H1 (cell line): ENCODE data around the gene AAMDC. TPM values are rescaled to one million over a fixed set of nuclear protein-coding genes. Genes with fewer than 3 reads are reported as not detected.

ENCODE experiments used
- CTCF ChIA-PET: fragments of 300-600 bp; sonication (Branson Sonifier 250); formaldehyde crosslinking; loops from one replicate; lab custom pipeline; 2021; ENCODE audit not compliant: partially characterized antibody; lab: Charles Lee
- POLR2A ChIA-PET: fragments of 300-600 bp; sonication (Branson Sonifier 250); formaldehyde crosslinking; loops from one replicate; lab custom pipeline; 2021; ENCODE audit warnings: inconsistent platforms; ENCODE audit not compliant: partially characterized antibody; lab: Charles Lee
- DNase-seq, 2 experiments: peaks; one replicate each; pipeline versions ENCODE4 v3.0.0 to v3.0.0-alpha.2; 2010 to 2022; ENCODE audit warnings: low spot score in 2 of 2, low read depth in 1 of 2, mixed read lengths in 1 of 2
- FAIRE-seq: peaks from 2 replicates; lab custom pipeline; 2011; peaks lifted over from hg19 to GRCh38; lab: Jason Lieb, UNC
- H2AFZ ChIP-seq: 2 replicates; pipeline ENCODE4 v1.8.1; 2012; ENCODE audit warnings: low read length, inconsistent platforms
- H2AK5ac ChIP-seq: 2 replicates; pipeline ENCODE4 v1.6.1; 2013; ENCODE audit warnings: low read depth, low read length
- H2BK120ac ChIP-seq: replicated peaks from 2 replicates; pipeline ENCODE3; 2013; ENCODE audit warnings: low read depth, low read length, inconsistent platforms
- H2BK12ac ChIP-seq: 2 replicates; pipeline ENCODE4 v1.6.1; 2013; ENCODE audit warnings: low read depth, low read length
- H2BK15ac ChIP-seq: 2 replicates; pipeline ENCODE4 v1.6.1; 2013; ENCODE audit warnings: low read length
- H2BK20ac ChIP-seq: 2 replicates; pipeline ENCODE4 v1.6.1; 2013; ENCODE audit warnings: low read length
- H2BK5ac ChIP-seq: 2 replicates; pipeline ENCODE4 v1.6.1; 2013; ENCODE audit warnings: low read depth, low read length
- H3K14ac ChIP-seq: 2 replicates; pipeline ENCODE4 v1.6.1; 2013; ENCODE audit warnings: inconsistent platforms; ENCODE audit not compliant: insufficient read length
- H3K18ac ChIP-seq: 2 replicates; pipeline ENCODE4 v1.6.1; 2013; ENCODE audit warnings: low read length; ENCODE audit errors: extremely low read depth
- H3K23ac ChIP-seq: 2 replicates; pipeline ENCODE4 v1.6.1; 2013; ENCODE audit warnings: inconsistent platforms; ENCODE audit not compliant: insufficient read length
- H3K23me2 ChIP-seq: 2 replicates; pipeline ENCODE4 v1.6.1; 2013; ENCODE audit warnings: low read depth, low read length
- H3K27ac ChIP-seq: 2 replicates; pipeline ENCODE4 v1.6.1; 2011; ENCODE audit warnings: low read depth, low read length, inconsistent platforms
- H3K27me3 ChIP-seq, 4 experiments: replicated peaks in 1 of 4; 1 replicate in 1 of 4; 2 replicates in 3 of 4; pipeline versions ENCODE4 v1.6.1 to v1.8.1; 2011 to 2013; ENCODE audit warnings: low read length in 3 of 4, mild to moderate bottlenecking in 3 of 4, inconsistent platforms in 2 of 4, mixed read lengths in 2 of 4, moderate library complexity in 1 of 4; ENCODE audit not compliant: control insufficient read depth in 3 of 4, insufficient read depth in 3 of 4; ENCODE audit errors: extremely low read depth in 1 of 4
- H3K36me3 ChIP-seq, 4 experiments: 2 replicates each; pipeline versions ENCODE4 v1.6.1 to v1.8.1; 2011 to 2013; ENCODE audit warnings: mild to moderate bottlenecking in 4 of 4, low read length in 3 of 4, moderate library complexity in 2 of 4, control low read depth in 1 of 4, inconsistent platforms in 1 of 4; ENCODE audit not compliant: insufficient read depth in 4 of 4, control insufficient read depth in 2 of 4
- H3K4ac ChIP-seq: replicated peaks from 2 replicates; pipeline ENCODE3; 2013; ENCODE audit warnings: low read length, low read depth, mixed read lengths, inconsistent platforms; ENCODE audit not compliant: insufficient read length
- H3K4me1 ChIP-seq, 4 experiments: replicated peaks in 1 of 4; 1 replicate in 1 of 4; 2 replicates in 3 of 4; pipeline versions ENCODE4 v1.6.1 to v1.8.1; 2011 to 2013; ENCODE audit warnings: low read length in 3 of 4, inconsistent platforms in 2 of 4, mixed read lengths in 1 of 4; ENCODE audit not compliant: insufficient read depth in 4 of 4, control insufficient read depth in 3 of 4
- H3K4me2 ChIP-seq, 2 experiments: 2 replicates each; pipeline versions ENCODE4 v1.6.1 to v1.8.1; 2011 to 2013; ENCODE audit warnings: low read depth in 2 of 2, low read length in 2 of 2, control low read depth in 1 of 2, inconsistent platforms in 1 of 2, mild to moderate bottlenecking in 1 of 2; ENCODE audit not compliant: insufficient read depth in 1 of 2
- H3K4me3 ChIP-seq, 4 experiments: fragments of 200-600, 300-600 bp in 1 of 4; sonication (generic), shearing (Covaris generic), sonication (Bioruptor Twin) in 1 of 4; 2 replicates each; pipeline versions ENCODE4 v1.5.1 to v1.8.1; 2011 to 2016; ENCODE audit warnings: low read length in 4 of 4, low read depth in 3 of 4, control low read depth in 2 of 4, inconsistent platforms in 2 of 4, mild to moderate bottlenecking in 2 of 4, mixed read lengths in 1 of 4, moderate library complexity in 1 of 4; ENCODE audit not compliant: insufficient read depth in 2 of 4; ENCODE audit errors: extremely low read depth in 1 of 4
- H3K56ac ChIP-seq: replicated peaks from 2 replicates; pipeline ENCODE3; 2013; ENCODE audit warnings: low read depth, mild to moderate bottlenecking, mixed read lengths, low read length, inconsistent platforms; ENCODE audit not compliant: insufficient read length
- H3K79me1 ChIP-seq: 2 replicates; pipeline ENCODE4 v1.6.1; 2013; ENCODE audit warnings: low read depth, low read length, control low read depth
- H3K79me2 ChIP-seq, 2 experiments: 2 replicates each; pipeline versions ENCODE4 v1.6.1 to v1.8.1; 2012 to 2013; ENCODE audit warnings: low read length in 2 of 2, mild to moderate bottlenecking in 2 of 2, inconsistent platforms in 1 of 2; ENCODE audit not compliant: insufficient read depth in 2 of 2, control insufficient read depth in 1 of 2
- H3K9ac ChIP-seq, 4 experiments: replicated peaks in 1 of 4; 1 replicate in 1 of 4; 2 replicates in 3 of 4; pipeline versions ENCODE4 v1.6.1 to v1.8.1; 2011 to 2013; ENCODE audit warnings: low read depth in 3 of 4, low read length in 3 of 4, control low read depth in 2 of 4, mild to moderate bottlenecking in 2 of 4, moderate library complexity in 2 of 4, inconsistent platforms in 1 of 4; ENCODE audit errors: extremely low read depth in 1 of 4
- H3K9me3 ChIP-seq, 2 experiments: 2 replicates each; pipeline versions ENCODE4 v1.6.1 to v1.8.1; 2012 to 2013; ENCODE audit warnings: mild to moderate bottlenecking in 2 of 2, moderate library complexity in 2 of 2, control low read depth in 1 of 2, inconsistent platforms in 1 of 2, low read depth in 1 of 2, low read length in 1 of 2, mixed read lengths in 1 of 2; ENCODE audit not compliant: insufficient read depth in 2 of 2
- H4K20me1 ChIP-seq, 2 experiments: replicated peaks in 1 of 2; 2 replicates each; pipeline versions ENCODE3 to v1.8.1; 2011 to 2013; ENCODE audit warnings: inconsistent platforms in 2 of 2, low read length in 2 of 2, mild to moderate bottlenecking in 1 of 2; ENCODE audit not compliant: insufficient read depth in 2 of 2, control insufficient read depth in 1 of 2
- H4K5ac ChIP-seq: 2 replicates; pipeline ENCODE4 v1.6.1; 2013; ENCODE audit warnings: low read length, low read depth, mixed read lengths, inconsistent platforms; ENCODE audit not compliant: insufficient read length
- H4K8ac ChIP-seq: 2 replicates; pipeline ENCODE4 v1.8.0; 2013; ENCODE audit warnings: mild to moderate bottlenecking, moderate library complexity, low read length, inconsistent platforms; ENCODE audit not compliant: insufficient read depth; ENCODE audit errors: extremely low read depth
- H4K91ac ChIP-seq: replicated peaks from 2 replicates; pipeline ENCODE3; 2013; ENCODE audit warnings: low read length, mixed read lengths, inconsistent platforms; ENCODE audit not compliant: insufficient read length
- BACH1 ChIP-seq: IDR thresholded peaks from 2 replicates; pipeline ENCODE4 v1.6.1; 2012; ENCODE audit warnings: low read length, improper control_type of control experiment
- BRCA1 ChIP-seq: IDR thresholded peaks from 2 replicates; pipeline ENCODE4 v1.6.1; 2012; ENCODE audit warnings: low read depth, low read length, improper control_type of control experiment
- CBX5 ChIP-seq: fragments of 300-800, 300-1000 bp; sonication (generic); IDR thresholded peaks from 2 replicates; pipeline ENCODE4 v1.7.1; 2016; ENCODE audit warnings: antibody characterized with exemption, low read length, low read depth
- GTF2F1 ChIP-seq: IDR thresholded peaks from 2 replicates; pipeline ENCODE4 v1.6.1; 2012; ENCODE audit warnings: low read depth, low read length, improper control_type of control experiment, borderline replicate concordance
- HDAC6 ChIP-seq: IDR thresholded peaks from one replicate; pipeline ENCODE4 v1.7.1; 2012; ENCODE audit warnings: low read depth, mild to moderate bottlenecking, inconsistent platforms, low read length, moderate library complexity
- JUN ChIP-seq: IDR thresholded peaks from 2 replicates; pipeline ENCODE4 v1.6.1; 2011; ENCODE audit warnings: low read depth, mild to moderate bottlenecking, improper control_type of control experiment, low read length
- JUND ChIP-seq: IDR thresholded peaks from 2 replicates; pipeline ENCODE4 v1.6.1; 2011; ENCODE audit warnings: mild to moderate bottlenecking, improper control_type of control experiment, low read length
- POLR2AphosphoS5 ChIP-seq: IDR thresholded peaks from 2 replicates; pipeline ENCODE4 v1.6.1; 2011; ENCODE audit warnings: low read depth, low read length
- SAP30 ChIP-seq: fragments of 300-600 bp; sonication (generic); IDR thresholded peaks from 2 replicates; pipeline ENCODE4 v1.7.1; 2012; ENCODE audit warnings: low read length, moderate library complexity, mild to moderate bottlenecking, inconsistent platforms; ENCODE audit not compliant: insufficient read depth, insufficient replicate concordance
- SIN3A ChIP-seq, 2 experiments: IDR thresholded peaks in 1 of 2; conservative IDR thresholded peaks in 1 of 2; 2 replicates each; pipeline ENCODE4 v1.6.1; 2011 to 2012; ENCODE audit warnings: low read length in 2 of 2, improper control_type of control experiment in 1 of 2, low read depth in 1 of 2, mild to moderate bottlenecking in 1 of 2
- SIRT6 ChIP-seq: IDR thresholded peaks from one replicate; pipeline ENCODE4 v1.7.1; 2012; ENCODE audit warnings: low read length, inconsistent platforms
- SRF ChIP-seq: IDR thresholded peaks from 2 replicates; pipeline ENCODE4 v1.6.1; 2011; ENCODE audit warnings: mild to moderate bottlenecking, low read depth, low read length, moderate library complexity
- SUZ12 ChIP-seq: fragments of 200-600 bp; sonication (generic); IDR thresholded peaks from 2 replicates; pipeline ENCODE4 v1.6.1; 2012; ENCODE audit warnings: mild to moderate bottlenecking, inconsistent platforms, low read length, moderate library complexity, mixed read lengths
- TBP ChIP-seq: IDR thresholded peaks from 2 replicates; pipeline ENCODE4 v1.6.1; 2011; ENCODE audit warnings: low read depth, low read length, improper control_type of control experiment
- WGBS, 2 experiments: shearing (Covaris generic) in 1 of 2; methylation state at CpG; one replicate each; pipeline versions ENCODE4 v1.1.6 to v1.1.7; 2013 to 2015; ENCODE audit warnings: low lambda C conversion rate in 2 of 2, mixed read lengths in 2 of 2, inconsistent platforms in 1 of 2, low coverage in 1 of 2, missing lambda C conversion rate in 1 of 2; ENCODE audit not compliant: insufficient replicate concordance in 2 of 2, insufficient coverage in 1 of 2, insufficient read length in 1 of 2; ENCODE audit errors: extremely low coverage in 1 of 2, missing lambda C conversion rate in 1 of 2; 5-methylcytosine and 5-hydroxymethylcytosine counted together
- polyA plus RNA-seq, 7 experiments: library from polyadenylated mRNA; depleted of rRNA in 3 of 7; stranded (reverse) in 5 of 7; unstranded in 2 of 7; fragments of >200 nt in 5 of 7; fragments of 200-250 nt in 2 of 7; gene quantifications; 1 replicate in 5 of 7; 2 replicates in 1 of 7; 4 replicates in 1 of 7; pipeline versions ENCODE4 v1.2.1 to v1.2.3, GENCODE V29; 2011 to 2013; ENCODE audit warnings: missing spikeins in 2 of 7, mixed read lengths in 2 of 7
- total RNA-seq: library from RNA; stranded (reverse); fragmentation: NEBNext Ultra II Directional; extraction: Animal tissue kit (Norgen Biotek cat#: 25700); gene quantifications from 2 replicates; pipeline ENCODE4 v1.2.1, GENCODE V29; 2021
- TF ChIP-seq, protein P1 (sequence below): IDR thresholded peaks from 2 replicates; pipeline ENCODE4 v1.6.1; 2012; ENCODE audit warnings: inconsistent platforms

The AAMDC gene
- total and polyA plus RNA-seq, 2 of the 8 experiments (the other 6 are each of a cell fraction or from before 2014, with no cell fraction given), result 17.2 to 19.5 TPM

DNA sequence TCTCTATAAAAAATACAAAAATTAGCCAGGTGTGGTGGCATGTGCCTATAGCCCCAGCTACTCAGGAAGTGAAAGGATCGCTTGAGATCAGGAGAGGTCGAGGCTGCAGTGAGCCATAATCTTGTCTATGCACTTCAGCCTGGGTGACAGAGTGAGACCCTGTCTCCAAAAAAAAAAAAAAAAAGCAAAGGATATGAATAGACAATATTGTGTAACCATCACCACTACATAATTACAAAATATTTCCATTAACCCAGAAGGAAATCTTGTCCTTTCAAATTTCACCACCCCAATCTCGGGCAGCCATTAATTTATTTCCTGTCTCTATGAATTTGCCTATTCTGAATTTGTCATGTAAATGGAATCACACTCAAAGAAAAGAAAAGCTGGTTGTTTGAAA, 21.6 kb upstream of the AAMDC start:
- FAIRE-seq (no peak), DNase-seq (no peak)
- peaks cover 13 to 100% of the 10 kb centered on the region in 2 experiments for H3K79me2 ChIP-seq
- H3K9ac ChIP-seq, result no peak overlapping the region
- H3K9me3 ChIP-seq, result no peaks in the 10 kb centered on the region
- no peak overlapping the region for H2BK12ac ChIP-seq
- no peak overlapping the region for H2BK120ac ChIP-seq
- no peak overlapping the region for H3K27ac ChIP-seq
- H4K91ac ChIP-seq, result no peak overlapping the region
- H3K56ac ChIP-seq, result no peak overlapping the region
- no peak overlapping the region for H3K4me2 ChIP-seq
- no peak overlapping the region for H2BK20ac ChIP-seq
- H3K23ac ChIP-seq, result no peak overlapping the region
- POLR2A ChIA-PET, result no interaction called here
- H3K23me2 ChIP-seq, result no peaks in the 10 kb centered on the region
- no peaks in the 10 kb centered on the region for H3K36me3 ChIP-seq
- no peak overlapping the region for H4K5ac ChIP-seq
- H3K4me3 ChIP-seq, result no peak overlapping the region
- no peak overlapping the region for H2AFZ ChIP-seq
- WGBS, 2 experiments, result 91% methylated on average over 3 of the region's 3 CpGs; no CpG with 5 or more reads in 1 of the 2 experiments
- H2AK5ac ChIP-seq, result no peak overlapping the region
- H2BK5ac ChIP-seq, result no peak overlapping the region
- no peak overlapping the region for H3K4ac ChIP-seq
- H2BK15ac ChIP-seq, result no peak overlapping the region
- H4K20me1 ChIP-seq, result peaks cover 10 to 11% of the 10 kb centered on the region in 2 experiments
- no peak overlapping the region for H4K8ac ChIP-seq
- CTCF ChIA-PET, result interaction anchor here (0.9 kb wide), 2 partner anchors 20 to 247 kb away, joined by 3 read pairs; no protein-coding TSS in a partner anchor
- no peaks in the 10 kb centered on the region for H3K27me3 ChIP-seq
- H3K18ac ChIP-seq, result no peak overlapping the region
- H3K14ac ChIP-seq, result no peak overlapping the region
- 0 out of 7 replicates have a peak, but pooled peaks cover 0 to 2% (median 0%) of the 10 kb centered on the region in 4 experiments for H3K4me1 ChIP-seq
- peaks cover 9% of the 10 kb centered on the region for H3K79me1 ChIP-seq
- TF ChIP-seq SAP30, result no peak
- TF ChIP-seq, protein P1, sequence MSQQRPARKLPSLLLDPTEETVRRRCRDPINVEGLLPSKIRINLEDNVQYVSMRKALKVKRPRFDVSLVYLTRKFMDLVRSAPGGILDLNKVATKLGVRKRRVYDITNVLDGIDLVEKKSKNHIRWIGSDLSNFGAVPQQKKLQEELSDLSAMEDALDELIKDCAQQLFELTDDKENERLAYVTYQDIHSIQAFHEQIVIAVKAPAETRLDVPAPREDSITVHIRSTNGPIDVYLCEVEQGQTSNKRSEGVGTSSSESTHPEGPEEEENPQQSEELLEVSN, result no peak
- TF ChIP-seq CBX5, result no peak
- no peak for TF ChIP-seq HDAC6
- TF ChIP-seq BACH1, result no peak
- TF ChIP-seq JUND, result no peak
- no peak for TF ChIP-seq JUN
- TF ChIP-seq GTF2F1, result no peak
- no peak for TF ChIP-seq SIN3A (conservative IDR thresholded peaks at IDR 0.05 in 1 of 2, IDR thresholded peaks at IDR 0.05 in 1 of 2; ENCODE audit: low read depth in 1 of 2, low read length in 2 of 2)
- no peak for TF ChIP-seq SUZ12
- TF ChIP-seq SRF, result no peak
- TF ChIP-seq POLR2AphosphoS5, result no peak
- no peak for TF ChIP-seq SIRT6
- no peak for TF ChIP-seq BRCA1
- no peak for TF ChIP-seq TBP
